ENCODE measurements around the gene MYO7B. TPM values are rescaled to one million over a fixed set of nuclear protein-coding genes. Genes with fewer than 3 reads are reported as not detected.

MYO7B gene
- polyA plus RNA-seq, 3 donors, result 24.0 to 32.4 (median 29.5) TPM

- DNase-seq, result no peak
Observed at GRCh38 chr2:127648321-127648720, 112.8 kb downstream of the MYO7B start.

DNA sequence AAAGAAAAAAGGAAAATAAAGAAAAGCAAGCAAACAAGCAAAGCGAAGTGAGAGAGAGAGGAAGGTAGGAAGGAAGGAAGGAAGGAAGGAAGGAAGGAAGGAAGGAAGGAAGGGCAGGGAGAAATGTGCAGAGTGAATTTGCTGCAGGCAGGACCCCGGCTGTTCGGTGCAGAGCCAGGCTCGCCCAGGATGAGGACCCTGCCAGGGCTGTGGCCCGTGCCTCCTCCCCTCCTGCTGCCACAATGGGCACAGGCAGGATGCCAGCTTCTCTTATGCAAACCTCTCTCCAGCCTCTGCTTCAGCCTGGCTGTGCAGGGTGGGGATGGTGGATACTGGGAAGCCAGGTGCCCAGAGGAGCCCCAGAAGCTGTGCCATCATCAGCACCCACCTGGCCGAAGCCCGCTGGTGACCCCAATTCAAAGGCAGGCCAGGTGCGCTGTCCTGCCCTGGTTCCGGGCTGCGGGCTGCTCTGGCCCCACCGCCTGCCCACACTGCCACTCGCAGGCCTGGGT lies 113.7 kb downstream of the MYO7B start:
- DNase-seq, result no peak

DNA sequence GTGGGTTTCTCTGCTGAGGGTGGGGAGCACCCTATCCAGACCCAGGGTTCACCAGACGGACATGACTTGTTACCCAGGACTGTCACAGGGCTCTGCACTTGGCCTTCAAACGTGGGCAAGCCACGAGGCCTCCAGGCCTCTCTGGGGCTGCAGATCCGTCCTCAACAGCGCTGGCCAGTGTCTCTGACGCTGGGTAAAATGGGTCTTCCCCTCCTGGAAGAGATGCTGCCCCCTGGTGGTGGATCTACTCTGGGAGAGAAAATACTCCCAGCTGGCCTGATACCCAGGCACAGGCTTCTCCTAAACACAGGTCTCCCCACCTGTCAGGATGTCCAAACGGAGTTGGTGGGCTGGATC lies 114.2 kb downstream of the MYO7B start:
- DNase-seq, result peak; percentile 78

DNA sequence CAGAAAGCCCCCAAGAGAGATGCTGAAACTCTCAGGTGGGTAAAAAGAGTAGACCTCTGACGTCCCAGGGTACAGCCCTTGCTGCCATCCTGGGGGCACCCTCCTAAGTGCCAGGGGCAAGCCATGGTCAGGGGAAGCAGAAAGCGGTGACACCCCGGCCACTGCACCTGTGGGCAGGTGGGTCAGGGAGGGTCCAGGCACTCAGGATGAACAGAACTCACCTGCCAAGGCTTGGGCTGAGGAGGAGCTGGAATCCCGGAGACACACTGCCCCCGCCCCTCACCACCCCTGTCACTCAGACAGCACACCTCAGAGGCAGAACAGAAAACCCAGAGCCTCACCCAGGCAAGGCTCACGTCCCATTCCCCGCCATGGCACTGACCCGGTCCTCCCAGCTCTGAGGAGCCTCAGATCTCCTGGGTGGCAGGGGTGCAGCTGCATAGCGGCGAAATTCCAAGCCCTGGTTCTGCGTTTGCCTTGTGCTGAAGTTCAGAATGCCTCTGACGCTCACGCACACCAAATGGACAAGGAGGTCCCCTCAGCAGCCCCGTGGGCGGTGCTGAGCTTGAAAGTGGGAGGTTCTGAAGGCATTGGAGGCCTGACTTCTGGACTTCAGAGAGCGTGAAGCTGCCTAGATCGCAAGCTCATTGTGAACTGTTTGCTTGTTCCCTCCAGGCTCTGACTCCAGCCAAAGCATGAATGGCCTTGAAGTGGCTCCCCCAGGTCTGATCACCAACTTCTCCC lies 114.7 kb downstream of the MYO7B start:
- DNase-seq, result no peak

DNA sequence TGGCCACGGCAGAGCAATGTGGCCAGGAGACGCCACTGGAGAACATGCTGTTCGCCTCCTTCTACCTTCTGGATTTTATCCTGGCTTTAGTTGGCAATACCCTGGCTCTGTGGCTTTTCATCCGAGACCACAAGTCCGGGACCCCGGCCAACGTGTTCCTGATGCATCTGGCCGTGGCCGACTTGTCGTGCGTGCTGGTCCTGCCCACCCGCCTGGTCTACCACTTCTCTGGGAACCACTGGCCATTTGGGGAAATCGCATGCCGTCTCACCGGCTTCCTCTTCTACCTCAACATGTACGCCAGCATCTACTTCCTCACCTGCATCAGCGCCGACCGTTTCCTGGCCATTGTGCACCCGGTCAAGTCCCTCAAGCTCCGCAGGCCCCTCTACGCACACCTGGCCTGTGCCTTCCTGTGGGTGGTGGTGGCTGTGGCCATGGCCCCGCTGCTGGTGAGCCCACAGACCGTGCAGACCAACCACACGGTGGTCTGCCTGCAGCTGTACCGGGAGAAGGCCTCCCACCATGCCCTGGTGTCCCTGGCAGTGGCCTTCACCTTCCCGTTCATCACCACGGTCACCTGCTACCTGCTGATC lies 115.4 kb downstream of the MYO7B start:
- no peak for DNase-seq

GRCh38 chr2:127651381-127651809 lies 115.9 kb downstream of the MYO7B start:
- DNase-seq, result no peak

- DNase-seq, result no peak
Observed at GRCh38 chr2:127651971-127652550, 116.6 kb downstream of the MYO7B start.

DNA sequence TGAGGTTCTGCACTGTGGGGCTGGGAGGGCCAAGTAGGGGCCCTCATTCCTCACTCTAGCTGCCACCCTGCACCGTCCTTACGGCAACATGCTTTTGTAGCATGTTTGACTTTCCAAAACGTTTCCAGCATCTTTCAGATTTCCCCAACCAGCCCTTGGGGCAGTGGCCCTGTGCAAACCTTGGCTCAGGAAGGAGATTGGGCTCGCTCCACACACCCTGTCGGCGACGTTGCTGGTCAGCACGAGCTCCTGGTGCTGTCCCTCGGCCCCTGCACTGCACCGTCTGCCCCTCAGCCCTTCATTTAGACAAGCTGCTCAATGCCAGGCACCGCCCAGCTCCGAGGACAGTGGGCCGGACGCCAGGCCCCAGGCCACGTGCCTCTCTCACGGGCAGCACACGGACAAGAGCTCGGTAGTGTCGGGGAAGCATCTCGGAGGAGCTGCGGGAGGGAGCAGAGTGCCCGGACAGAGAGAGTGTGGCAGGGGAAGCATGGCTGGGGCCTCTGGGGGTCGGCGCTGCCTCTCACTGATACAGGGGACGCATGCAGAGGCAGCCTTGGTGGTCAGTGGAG lies 117.4 kb downstream of the MYO7B start:
- no peak for DNase-seq

GRCh38 chr2:127653421-127654083 lies 118.1 kb downstream of the MYO7B start:
- no peak for DNase-seq

GRCh38 chr2:127654084-127654837 lies 118.8 kb downstream of the MYO7B start:
- no peak for DNase-seq

- no peak for DNase-seq
Observed at GRCh38 chr2:127654838-127655175, 119.3 kb downstream of the MYO7B start.

DNA sequence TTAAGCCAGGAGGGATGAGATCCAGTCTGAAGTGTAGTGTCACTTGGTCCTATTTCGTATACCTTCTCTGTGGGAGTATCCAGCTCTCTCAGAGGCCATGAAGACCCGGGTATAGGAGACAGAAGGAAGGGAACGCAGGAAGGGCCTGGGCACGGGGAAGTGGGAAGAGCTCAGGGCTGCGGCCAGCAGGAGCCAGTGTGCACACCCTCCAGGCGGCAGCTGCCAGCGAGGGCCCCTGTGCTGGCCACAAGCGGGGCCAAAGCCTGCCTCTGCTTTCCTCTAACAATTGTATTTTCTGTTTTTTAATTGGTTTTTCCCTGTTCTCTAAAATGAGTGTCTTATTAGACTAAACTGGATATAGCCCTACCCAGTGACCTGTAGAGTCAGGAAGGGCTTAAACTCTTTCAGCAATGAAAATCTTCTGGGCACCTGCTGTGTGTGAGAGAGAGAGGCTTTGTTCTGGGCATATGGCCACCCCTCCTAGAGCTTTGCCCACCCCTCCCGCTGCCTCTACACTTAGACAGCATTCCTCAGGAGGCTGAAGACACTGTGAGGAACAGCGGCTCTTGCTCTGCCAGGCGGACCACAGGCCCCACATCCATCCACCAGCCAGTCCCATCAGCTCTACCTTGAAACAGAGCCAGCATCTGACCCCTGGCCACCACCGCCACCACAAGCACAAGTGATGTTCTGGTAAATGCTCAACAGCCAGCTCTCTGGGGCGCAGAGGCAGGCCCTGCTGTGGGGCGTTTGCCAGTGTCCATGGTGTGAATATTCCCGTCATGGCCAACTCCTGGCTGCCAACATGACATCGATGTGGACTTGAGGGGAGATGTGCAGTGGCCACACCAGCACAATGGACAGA lies 120.0 kb downstream of the MYO7B start:
- no peak for DNase-seq

DNA sequence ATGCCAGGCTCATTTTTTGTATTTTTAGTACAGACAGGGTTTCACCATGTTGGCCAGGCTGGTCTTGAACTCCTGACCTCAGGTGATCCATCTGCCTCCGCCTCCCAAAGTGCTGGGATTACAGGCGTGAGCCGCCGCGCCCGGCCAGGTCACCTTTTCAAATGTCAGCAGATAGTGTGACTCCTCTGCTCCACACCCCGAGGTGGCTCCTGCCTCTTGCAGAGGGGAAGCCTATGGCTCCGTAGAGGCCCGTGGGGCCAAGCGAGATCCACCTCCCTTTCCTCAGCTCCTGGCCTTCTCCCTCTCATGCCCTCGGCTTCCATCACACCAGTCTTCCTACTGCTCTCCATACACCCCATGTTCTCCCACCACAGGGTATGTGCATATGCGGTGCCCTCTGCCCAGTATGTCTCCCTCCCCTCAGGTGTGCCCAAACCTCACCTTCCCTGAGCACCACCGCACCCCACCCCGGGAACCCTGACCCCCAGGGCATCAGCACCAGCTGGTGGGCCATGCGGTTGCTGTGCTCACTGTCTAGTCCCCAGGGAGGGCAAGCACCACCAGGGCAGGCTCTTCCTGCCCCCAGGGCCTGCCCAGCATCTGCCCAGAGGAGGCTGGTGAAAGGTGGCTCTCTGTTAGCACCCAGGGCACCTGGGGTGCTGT lies 121.2 kb downstream of the MYO7B start:
- no peak for DNase-seq

DNA sequence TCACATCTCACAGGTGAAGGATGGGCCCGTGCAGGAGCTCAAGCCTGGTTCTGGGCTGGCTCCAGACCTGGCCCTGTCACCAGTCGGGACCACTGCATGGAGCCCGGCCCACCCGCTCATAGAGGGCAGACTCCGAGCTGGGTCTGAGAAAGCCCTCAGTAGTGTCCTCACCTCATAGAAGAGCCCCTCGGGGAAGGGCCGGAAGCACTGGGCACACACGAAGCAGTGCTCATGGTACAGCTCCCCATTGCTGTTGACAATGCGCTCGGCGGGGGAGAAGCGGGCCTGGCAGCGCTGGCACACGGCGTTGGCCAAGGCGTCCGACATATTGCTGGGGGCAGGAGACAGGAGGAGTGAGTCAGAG lies 121.7 kb downstream of the MYO7B start:
- no peak for DNase-seq

DNA sequence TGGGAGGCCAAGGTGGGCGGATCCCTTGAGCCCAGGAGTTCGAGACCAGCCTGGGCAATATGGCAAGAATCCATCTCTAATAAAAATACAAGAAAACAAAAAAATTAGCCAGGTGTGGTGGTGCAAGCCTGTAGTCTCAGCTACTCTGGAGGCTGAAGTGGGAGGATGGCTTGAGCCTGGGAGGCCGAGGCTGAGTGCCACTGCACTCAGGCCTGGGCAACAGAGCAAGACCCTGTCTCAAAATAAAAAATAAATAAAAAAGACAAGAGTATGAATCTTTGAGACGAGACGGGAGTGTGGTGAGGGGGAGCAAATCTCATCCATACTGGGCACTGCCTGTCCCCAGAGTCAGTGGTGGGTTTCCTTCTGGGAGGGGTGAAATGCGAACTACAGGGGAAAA lies 122.7 kb downstream of the MYO7B start:
- DNase-seq, result no peak

GRCh38 chr2:127658641-127659407 lies 123.3 kb downstream of the MYO7B start:
- no peak for DNase-seq

- no peak for DNase-seq
Observed at GRCh38 chr2:127659408-127660290, 124.2 kb downstream of the MYO7B start.

GRCh38 chr2:127660291-127660578 lies 124.8 kb downstream of the MYO7B start:
- no peak for DNase-seq
